Anterior cingulate cortex (tissue), 58 donors: Measurements from ENCODE around the gene TMTC2.

ENCODE experiments used
- DNase-seq, 58 donors: peaks; one replicate each; lab custom pipeline; 2025; lab: John Stamatoyannopoulos, UW

Gene TMTC2

DNA sequence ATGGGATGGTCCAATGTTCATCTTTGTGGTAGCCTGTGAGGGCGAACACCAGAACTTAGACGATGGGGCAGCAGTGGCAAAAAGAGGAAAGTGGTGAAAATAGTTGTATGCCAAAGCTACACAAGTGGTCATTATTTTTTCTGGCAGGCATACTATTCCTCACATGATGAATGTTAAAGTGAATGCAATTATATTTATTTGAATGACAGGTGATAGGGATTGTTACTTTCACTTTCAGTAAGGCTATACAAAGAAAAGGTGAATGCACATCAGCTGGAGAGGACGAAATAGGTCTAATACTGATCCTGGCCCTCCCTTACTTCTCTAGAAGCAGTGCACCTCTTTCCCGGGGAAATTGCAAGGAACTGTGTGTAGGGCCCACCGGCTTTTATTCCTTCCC, 470.1 kb downstream of the TMTC2 start:
- DNase-seq: no peak

DNA sequence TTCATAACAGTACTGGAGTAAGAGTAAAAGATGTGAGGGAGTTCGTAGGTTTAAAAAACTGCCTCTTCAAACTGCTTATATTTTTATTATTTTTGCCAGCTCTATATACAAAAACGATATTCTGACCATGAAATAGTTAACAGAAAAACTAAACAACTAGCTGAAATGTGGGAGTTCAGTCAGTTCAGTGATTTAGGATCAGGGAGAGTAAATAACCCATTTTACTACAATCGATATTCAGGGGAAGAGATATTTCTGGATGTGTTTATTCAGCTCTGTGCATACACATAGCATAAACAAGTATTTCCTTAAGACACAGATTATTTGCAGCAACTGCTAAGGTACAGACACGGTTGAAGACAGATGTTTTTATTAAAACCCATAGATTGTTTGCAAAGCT, 470.9 kb downstream of the TMTC2 start:
- no peak for DNase-seq

DNA sequence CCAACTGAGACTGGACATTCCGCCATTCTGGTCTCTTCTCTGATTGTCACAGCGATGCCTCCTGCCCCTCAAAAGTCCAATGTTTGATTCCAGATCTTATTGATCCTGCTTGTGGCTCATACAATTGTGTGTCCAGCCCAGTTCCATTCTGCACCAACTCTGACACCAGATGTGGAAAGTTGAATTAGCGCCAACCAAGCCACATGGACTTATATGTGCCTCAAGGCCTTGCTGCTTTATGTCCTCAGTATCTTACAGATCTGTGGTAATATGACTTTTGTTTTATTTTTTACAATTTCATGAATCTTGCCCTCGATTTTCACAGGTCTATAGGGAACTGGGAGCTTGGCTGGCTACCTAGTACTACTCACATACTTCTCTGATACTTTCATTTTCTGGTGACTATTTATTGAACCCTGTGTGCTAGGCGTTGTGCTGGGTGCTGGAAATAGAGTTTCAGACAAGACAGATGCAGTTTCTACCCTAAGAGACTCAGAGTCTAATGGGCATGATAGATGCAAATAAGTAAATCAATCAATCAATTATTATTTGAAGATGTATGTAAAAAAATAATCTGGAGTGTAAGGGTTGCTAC, 472.0 kb downstream of the TMTC2 start:
- DNase-seq: no peak

DNA sequence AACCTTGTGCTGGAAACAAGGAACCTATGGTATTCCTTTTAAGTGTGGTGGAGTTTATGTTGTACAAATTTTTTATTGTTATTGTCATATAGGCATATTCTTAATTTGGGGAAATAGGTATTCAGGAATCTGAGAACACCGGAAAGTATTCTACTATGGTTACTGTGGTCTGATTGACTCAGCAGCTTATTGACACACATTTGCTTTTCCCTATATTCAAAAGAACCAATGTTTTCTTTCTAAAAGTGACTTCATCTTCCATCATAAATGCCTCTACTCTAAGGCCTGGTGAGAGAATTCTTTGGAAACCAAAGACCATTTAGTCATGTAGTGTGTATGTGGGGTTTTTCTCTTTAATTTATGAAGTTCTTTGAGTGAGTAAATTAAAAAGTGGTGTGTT, 474.8 kb downstream of the TMTC2 start:
- no peak for DNase-seq

DNA sequence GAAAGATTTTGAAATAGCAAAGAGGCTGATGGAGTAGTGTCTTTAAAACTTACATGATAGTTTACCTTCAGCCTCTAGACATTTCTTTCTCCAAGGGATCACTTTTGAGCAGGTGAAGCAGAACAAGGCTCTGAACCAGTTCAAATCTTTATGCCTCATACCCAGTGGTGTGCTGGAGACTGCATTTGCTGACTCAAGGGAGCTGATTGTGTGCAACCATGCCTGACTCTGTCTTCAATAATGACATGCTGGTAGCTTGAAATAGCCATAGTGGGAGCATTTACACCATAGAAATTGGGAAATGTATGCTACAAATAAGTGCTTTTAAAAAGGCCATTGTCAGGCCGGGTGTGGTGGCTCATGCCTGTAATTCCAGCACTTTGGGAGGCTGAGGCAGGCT, 482.0 kb downstream of the TMTC2 start:
- no peak for DNase-seq

DNA sequence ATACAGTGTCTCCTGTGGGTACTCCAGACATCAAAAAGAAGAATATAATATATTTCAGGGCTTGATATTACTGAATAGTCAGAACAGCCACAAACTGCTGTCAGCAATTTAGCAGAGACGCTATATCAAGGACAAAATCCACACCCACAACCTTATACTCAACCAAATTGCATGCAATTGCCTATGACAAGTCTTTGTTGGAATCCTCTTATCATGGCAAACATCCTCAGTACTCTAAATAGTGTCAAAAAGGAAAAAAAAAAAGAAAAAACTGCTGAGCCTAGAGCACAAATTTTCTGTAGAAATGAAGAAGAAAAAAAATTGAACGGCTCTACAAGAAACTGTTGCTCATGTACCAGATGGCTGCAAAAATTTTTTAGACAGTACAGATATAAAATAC, 485.7 kb downstream of the TMTC2 start:
- no peak for DNase-seq

DNA sequence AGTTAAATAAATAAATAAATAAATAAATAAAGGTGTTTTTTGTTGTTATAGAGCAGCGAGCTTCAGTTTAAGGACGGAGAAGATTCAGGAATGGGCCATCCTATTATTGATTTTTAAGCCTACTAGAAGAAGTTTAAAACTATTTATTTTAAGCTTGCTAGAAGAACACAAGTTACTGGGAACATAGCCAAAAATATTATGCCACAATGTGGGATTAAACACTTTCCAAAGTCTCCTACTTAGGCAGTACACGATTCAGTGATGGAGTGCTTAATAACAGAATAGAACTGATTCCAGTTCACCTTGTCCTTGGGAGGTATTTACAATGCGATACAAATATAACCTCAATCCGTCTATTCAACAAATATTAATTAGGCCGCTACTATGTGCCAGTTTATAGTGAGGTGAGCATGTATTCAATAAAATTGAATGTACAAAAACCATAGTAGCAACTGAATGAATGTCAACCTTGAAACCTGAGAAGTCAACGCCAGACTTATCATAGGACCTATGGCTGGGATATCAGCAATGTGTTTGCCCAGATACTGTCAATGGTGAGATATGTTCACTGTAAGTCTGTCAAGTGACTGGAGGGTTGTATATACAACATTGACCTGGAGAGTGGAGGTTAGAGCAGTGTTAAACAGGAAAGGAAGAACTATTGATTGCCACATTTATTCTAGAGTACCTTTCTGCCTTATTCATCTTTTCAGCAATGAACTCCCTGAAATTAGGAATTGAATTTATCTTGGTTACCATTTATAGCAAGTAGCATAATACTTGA, 486.4 kb downstream of the TMTC2 start:
- DNase-seq: no peak

DNA sequence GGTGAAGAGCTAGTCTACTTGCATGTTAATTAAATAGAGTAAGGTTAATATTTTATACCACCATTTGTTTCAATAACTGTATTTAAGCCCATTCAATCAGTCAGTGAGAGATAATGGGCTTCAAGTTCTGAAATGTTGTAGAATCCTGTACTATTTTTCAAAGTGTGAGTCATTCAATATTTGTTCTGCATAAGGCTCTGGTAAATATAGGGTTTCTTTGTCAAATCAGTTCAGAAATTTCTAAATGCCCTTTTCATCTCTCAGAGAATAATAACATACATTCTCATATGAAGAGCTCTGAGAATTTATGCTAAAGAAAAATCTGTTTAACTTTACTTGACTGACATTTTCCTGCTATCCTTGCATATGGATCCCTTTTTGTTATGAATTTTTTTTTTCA, 493.3 kb downstream of the TMTC2 start:
- DNase-seq: no peak

DNA sequence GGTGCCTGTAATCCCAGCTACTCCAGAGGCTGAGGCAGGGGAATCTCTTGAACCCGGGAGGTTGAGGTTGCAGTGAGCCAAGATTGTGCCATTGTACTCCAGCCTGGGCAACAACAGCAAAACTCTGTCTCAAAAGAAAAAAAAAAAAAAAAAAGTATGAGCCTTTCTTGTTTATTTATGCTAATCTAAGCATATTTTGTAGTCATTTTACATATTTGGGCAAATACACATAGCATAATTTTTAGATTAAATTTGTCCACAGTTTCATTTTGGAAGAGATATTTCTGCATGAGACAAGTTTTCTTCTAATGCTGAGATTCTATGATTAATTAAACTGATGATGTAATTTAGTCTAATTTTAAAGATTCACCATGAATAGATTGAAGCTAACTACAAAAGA, 494.4 kb downstream of the TMTC2 start:
- DNase-seq: no peak

DNA sequence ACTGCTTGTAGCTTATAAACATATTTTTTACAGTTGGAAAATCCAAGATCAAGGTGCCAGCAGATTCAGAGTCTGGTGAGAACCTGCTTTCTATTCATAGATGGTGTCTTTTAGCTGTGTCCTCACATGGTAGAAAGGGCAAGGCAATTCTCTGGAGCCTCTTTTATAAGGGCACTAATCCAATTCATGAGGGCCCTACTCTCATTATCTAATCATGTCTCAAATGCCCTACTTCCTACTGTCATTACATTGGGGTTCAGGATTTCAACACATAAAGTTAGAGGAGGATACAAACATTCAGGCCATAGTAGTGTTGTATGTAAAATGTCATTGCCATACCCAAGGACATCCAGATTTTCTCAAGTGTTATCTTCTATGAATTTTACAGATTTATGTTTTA, 496.4 kb downstream of the TMTC2 start:
- no peak for DNase-seq
